Superior temporal gyrus (tissue), 1 donor: ENCODE measurements around the gene CTSZ.
"Not testable (repeated sequence)": the region's sequence is repeated elsewhere in the genome, so short reads cannot be mapped to it uniquely, and the experiment has no call there.

ENCODE experiments used
- DNase-seq: peaks from one replicate; pipeline ENCODE4 v3.0.0-alpha.2; 2016; ENCODE audit errors: extremely low spot score

Gene CTSZ

DNA sequence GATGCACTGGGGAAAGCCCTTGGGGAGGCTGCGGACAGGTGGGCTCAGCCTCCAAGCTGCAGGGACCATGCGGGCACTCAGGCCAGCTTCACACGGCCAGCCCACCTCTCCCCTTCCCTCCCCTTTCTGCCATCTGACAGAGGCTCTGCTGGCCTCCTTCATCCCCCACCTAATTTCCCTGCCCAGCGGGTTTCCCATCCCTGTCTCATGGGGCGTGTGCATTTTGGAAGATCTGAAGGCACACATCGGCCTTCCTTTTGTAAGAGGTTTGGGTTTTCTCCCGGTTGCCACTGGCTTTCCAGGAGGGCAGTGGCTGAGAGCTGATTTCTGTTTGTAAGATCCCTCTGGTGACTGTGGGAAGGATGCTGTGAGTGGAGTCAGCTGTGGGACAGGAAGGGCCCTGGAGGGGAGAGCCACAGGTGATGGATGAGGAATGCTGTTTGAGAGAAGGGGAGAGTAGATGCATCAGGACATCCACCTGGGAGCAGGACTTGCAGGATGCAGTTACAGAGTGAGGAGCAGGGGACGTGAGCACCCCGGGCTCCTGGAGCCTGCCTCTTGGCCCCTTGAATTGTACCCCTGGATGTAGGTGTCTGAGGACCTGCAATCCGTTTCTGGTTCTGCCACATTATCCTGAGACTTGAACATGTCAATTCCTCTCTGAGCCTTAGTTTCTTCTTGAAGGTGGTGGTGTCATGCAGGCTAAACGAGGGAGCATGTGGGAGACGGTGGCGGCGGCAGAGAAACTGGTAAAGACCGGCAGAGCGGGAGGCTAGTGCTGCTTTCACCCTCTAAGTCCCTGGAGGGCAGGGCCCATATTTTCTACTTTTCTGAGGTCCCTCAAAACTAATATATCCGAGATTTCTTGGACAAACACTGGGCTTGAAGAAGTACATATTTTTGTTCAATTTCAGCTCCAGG is 6.2 kb upstream of the CTSZ start:
- DNase-seq: no peak

- DNase-seq: not testable (repeated sequence)
Measured at GRCh38 chr20:59011874-59012157, 4.8 kb upstream of the CTSZ start.

DNA sequence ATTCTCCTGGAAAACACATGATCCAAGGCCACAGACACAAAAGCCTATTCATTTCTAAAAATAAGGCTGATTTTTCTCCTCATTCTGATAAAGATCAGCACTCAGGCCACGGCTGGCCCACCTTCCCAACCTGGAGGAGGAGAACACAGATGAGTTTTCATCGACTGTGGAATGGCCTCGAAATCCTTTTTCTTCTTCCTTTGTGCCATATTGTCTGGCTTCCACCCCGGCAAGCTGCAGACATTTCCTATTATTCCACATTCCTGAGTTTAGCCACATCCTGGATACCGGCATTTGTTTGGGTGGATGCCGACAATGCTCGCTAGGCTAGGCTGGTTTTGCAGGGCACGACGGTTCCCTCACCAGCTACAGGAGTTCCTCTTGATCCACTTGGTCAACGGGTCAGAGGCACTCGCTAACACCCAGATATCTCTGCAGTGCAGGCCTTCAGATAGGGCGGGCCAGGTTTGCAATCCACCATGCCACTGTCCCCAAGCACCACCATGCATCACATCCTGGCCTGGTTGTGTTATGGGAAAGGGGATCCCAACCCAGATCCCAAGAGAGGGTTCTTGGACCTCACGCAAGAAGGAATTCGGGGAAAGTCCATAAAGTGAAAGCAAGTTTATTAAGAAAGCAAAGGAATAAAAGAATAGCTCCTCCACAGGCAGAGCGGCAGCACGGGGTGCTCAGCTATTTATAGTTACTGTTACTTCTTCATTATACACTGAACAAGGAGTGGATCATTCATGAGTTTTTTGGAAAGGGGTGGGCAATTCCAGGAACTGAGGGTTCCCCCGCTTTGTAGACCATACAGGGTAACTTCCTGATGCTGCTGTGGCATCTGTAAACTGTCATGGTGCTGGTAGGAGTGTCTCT is 4.2 kb upstream of the CTSZ start:
- no peak for DNase-seq

DNA sequence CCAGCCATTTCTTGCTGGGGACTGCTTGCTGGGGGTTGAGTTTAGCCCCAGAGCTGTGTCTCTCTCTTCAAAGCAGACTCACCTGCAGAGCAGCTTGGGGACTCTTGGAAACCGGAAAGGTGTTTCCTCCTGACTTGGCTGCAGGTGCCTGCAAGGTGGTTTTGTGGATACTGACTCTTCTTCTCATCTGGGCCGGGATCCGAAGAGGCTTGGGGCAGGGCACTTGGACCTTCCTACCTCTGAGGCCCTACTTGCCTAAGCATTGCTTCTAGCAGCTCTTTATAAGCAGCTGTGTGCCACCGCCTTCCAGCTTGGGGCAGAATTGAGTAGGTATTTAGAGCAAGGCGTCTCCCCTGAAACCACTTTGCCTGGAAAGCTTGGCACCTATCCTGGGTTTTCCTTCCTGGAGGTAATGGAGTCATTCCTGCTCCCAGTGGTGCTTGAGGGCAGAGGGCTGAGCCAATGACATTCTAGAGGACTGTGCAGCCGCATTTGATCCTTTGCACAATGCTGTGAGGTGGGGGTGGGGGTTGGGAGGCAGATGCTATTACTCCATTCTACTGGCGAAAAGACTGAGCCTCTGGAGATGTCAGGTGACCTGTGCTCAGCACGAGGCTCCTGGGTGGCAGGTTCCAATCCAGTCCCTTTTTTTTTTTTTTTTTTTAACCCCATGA is 3.4 kb upstream of the CTSZ start:
- no peak for DNase-seq

GRCh38 chr20:59008715-59009336 is 1.8 kb upstream of the CTSZ start:
- no peak for DNase-seq

GRCh38 chr20:59007665-59008511 is 834 bp upstream of the CTSZ start:
- DNase-seq: no peak

- DNase-seq: no peak
Measured at GRCh38 chr20:59006167-59006863, 739 bp downstream of the CTSZ start.

GRCh38 chr20:59005523-59006166 is 1.4 kb downstream of the CTSZ start:
- no peak for DNase-seq

- DNase-seq: no peak
Measured at GRCh38 chr20:59004763-59005522, 2.1 kb downstream of the CTSZ start.

- no peak for DNase-seq
Measured at GRCh38 chr20:59004493-59004762, 2.6 kb downstream of the CTSZ start.

DNA sequence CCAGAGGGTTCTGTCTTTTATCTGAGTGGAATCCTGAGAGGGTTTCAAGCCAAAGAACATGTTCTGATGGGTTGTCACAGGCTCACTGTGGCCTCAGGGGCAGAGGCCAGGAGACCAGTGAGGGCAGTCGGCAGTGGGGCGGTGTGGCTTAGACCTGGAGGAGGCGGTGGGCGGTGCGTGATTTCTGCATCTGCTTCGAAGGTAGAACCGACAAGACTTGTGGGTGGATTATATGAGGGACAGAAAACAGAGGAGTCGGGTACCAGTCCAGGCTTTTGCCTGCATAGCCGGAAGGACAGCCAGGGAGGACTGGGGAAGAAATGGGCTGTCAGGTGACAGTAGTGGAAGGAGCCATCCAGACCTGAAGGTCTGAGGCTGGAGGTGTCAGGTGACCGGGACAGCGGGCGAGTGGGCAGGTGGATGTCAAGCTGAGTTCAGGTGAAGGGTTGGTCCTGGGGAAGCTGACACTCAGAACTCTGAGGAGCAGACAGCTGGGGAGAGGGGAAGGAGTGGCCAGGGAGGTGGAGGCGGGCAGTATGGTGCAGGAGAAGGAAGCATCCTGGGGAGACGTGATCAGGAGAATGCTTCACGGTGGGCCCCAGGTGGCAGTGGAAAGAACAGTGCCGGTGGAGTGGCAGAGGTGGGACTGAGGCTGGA is 3.1 kb downstream of the CTSZ start:
- no peak for DNase-seq

DNA sequence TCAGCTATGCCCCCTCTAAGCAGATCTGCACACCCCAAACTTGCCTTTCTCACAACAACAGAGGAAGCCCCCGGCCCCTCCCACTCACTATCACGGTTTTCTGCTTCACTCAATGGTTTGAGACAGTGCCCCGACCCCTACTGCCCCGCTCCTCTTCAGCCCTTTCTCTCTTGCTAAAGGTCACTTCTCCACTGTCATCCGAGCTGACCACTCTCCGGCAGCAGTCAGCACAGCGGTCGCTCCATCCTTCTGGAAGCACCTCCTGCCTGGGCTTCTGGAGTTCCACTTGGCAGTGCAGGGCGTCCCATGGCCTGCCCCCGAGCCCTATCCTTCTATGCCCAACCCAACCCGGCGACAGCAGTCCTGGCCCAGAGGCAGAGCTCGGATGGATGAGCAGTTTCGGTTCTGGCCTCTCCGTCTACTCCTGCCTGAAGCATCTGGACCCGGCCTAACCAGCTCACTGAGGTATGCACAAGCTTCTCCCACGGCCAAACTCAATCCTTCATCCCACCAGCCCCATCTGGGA is 4.1 kb downstream of the CTSZ start:
- DNase-seq: no peak

DNA sequence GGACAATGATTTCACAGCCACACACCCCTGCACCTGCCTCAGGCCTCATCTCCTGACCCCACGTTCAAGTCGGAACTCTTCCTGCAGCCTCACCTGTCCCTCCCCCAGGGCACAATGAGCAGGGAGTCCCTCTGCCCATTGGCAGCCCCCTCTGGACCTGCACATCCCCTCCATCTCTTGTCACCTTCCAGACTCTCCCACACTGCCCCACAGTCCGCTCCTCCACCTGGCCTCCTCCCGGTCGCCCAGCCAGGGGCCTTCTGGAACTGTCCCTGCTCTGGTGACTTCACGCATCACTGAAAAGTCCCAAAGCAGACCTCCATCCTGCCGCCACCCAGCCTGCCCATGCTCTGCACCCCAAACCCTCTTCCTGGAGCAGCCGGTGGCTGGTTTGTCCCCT is 4.7 kb downstream of the CTSZ start:
- DNase-seq: no peak

DNA sequence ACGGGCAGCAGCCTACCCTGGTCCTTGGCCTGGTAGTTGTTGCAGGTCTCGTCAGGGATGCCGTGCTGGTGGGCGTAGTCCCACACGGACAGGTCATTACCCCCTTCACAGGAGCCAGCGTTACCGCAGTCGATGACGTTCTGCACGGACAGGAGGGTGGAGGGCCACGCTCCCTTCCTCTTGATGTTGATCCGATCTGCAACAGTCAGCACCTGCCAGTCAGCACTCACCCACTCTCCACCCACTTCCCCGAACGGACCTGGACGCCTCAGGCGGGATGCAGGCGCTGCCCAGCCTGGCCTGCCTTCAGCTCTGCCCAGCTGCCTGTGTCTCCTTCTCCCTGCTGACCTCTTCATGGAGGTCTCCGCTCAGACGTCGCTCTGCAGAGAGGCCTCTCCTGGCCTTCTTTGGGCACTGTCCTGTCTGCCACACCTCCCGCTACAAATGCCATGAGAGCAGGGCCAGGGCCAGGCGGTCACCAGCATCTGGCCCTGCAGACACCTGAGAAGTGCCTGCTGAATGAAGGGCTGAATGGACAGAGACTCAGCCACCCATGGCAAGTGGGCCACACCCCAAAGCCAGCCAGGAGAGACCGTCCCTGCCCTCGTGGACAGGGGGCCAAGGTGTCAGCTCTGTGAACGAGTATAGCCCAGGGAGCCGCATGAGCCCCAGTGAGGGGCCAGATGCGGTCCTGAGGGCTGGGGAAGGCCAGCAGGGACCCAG is 5.4 kb downstream of the CTSZ start:
- DNase-seq: no peak

DNA sequence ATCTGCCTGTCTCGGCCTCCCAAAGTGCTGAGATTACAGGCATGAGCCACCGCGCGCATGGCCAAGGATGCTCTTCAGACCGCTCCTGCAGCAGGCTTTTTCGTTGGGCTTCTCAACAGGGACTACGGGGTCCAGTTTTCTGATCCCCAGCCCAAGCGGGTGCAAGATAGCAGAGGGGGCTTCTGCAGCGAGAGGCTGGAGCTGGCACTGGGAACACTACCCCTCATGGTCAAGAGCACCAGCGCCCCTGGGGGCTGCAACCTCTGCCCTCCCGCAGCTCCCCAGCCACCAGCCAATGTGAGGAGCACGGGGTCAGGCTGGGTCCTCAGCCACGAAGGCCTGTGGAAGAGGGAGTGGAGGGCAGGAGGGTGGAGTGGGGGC is 6.0 kb downstream of the CTSZ start:
- DNase-seq: no peak

GRCh38 chr20:59000326-59000725 is 6.7 kb downstream of the CTSZ start:
- DNase-seq: no peak

GRCh38 chr20:58998656-58999055 is 8.4 kb downstream of the CTSZ start:
- no peak for DNase-seq
